ENCODE data around the gene RAB15. TPM values are rescaled to one million over a fixed set of nuclear protein-coding genes. Genes with fewer than 3 reads are reported as not detected.
A peak's percentile ranks its signal among the peaks of the same experiment; 100 is the strongest.

The RAB15 gene
- total RNA-seq: 10 to 100 TPM; 16.8 to 39.8 (median 22.8) TPM

DNA sequence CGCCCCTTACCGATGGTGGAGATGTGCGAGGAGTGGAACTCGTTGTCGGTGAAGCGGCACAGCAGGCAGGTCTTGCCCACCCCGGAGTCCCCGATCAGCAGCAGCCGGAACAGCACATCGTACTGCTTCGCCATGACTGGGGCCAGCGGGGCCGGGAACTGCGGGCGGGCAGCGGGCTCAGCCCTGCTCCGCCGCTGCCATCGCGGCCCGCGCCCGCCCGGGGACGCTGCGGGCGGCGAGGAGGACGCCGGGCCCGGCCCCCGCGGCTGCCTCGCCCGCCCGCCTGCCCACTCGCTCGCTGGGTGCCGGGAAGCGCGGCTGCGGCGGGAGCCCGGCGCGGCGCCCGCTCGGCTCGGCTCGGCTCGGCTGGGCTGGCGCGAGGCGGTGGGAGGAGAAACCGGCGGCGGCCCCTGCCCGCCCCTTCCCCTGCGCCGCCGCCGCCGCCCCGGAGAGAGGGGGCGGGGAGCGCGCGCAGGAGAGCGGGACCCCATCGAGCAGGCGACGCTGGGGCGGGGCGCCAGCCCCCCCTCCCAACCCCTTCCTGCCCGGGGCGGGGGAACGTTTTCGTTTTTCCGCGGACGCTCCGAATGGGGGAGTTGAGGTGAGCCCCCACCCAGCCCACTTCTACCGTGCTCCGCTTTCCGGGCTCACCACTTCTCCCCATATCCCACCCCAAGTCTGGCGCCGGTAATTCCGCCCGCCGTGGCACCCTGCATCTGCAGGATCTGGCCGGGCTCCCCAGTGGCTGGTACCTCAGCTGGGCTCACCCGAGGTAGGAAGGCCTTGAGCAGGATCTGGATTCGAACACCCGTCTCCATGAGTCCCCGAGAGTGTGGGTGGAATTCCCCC is at the start of gene RAB15:
TSS of gene RAB15 (minus strand) at position 394 of the 849 bp plus-strand sequence. CDS start at position 134, 260 bp downstream.
- Histone ChIP-seq H3K4me1 (peaks cover 9 to 21% (median 16%) of the 10 kb centered on the region in 4 donors), H3K27ac (peak within 1 kb of the TSS in 2 of 4 donors; percentile 30 to 76), H3K4me3 (peak within 1 kb of the TSS; percentile 70 to 85 (median 74)), H3K9me3 (no peaks in the 10 kb centered on the region), H3K27me3 (no peaks in the 10 kb centered on the region), H3K36me3 (no peaks in the 10 kb centered on the region)
- TF ChIP-seq CTCF (IDR thresholded peaks at IDR 0.05): peak in 2 of 6 experiments; percentile 15 to 44
- no peak for TF ChIP-seq POLR2AphosphoS5 (IDR thresholded peaks at IDR 0.05)
- peak in 1 of 2 donors; percentile 86 for ATAC-seq (ENCODE audit: low FRiP score in 2 of 2)
- DNase-seq: peak; percentile 24 to 91
- WGBS, 2 donors: 0 to 8% methylated on average over 8 to 9 of the region's 96 CpGs

GRCh38 chr14:65019944-65020566 is 47.9 kb upstream of the RAB15 start:
- Histone ChIP-seq H3K27me3 (no peaks in the 10 kb centered on the region), H3K4me1 (peaks cover 3 to 8% (median 5%) of the 10 kb centered on the region in 4 donors), H3K9me3 (no peaks in the 10 kb centered on the region), H3K36me3 (peaks cover 0 to 10% (median 3%) of the 10 kb centered on the region in 4 donors), H3K4me3 (no peak overlapping the region), H3K27ac (no peak overlapping the region)
- TF ChIP-seq POLR2AphosphoS5 (IDR thresholded peaks at IDR 0.05) (no peak), POLR2A (IDR thresholded peaks at IDR 0.05) (no peak), CTCF (IDR thresholded peaks at IDR 0.05) (peak; percentile 52 to 71 (median 63)), EP300 (IDR thresholded peaks at IDR 0.05) (no peak)
- DNase-seq (no peak), ATAC-seq (ENCODE audit: low FRiP score in 2 of 2) (peak; percentile 66 to 85)
- 64 to 68% methylated on average over 9 of the region's 9 CpGs for WGBS, 2 donors

DNA sequence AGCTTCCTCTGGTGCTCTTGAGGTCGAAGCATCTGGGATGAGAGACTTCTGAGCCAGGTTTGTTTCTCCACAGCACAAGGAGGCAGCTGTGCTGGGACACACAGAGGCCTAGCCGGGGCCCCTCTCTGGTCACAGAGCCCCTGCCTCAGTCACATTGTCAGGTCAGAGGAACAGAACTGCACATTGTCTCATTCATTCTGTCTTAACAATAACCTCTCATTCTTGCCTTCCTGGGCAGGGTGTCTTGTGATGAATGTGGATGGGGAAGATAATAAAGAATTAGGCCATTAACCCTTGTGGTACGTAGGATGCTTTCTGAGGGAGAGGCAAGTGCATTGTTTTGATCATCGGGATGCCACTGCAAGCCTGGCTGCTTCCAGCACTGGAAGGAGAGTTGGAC is 44.3 kb upstream of the RAB15 start:
- TF ChIP-seq CTCF (IDR thresholded peaks at IDR 0.05) (no peak), POLR2A (IDR thresholded peaks at IDR 0.05) (no peak), POLR2AphosphoS5 (IDR thresholded peaks at IDR 0.05) (no peak), EP300 (IDR thresholded peaks at IDR 0.05) (no peak)
- WGBS, 2 donors: 86 to 87% methylated on average over 4 of the region's 4 CpGs
- no peak for DNase-seq
- Histone ChIP-seq H3K4me1 (peaks cover 3 to 8% (median 5%) of the 10 kb centered on the region in 4 donors), H3K9me3 (no peaks in the 10 kb centered on the region), H3K27ac (no peak overlapping the region), H3K27me3 (no peaks in the 10 kb centered on the region), H3K4me3 (no peak overlapping the region), H3K36me3 (peaks cover 2 to 18% (median 8%) of the 10 kb centered on the region in 4 donors)
- ATAC-seq (ENCODE audit: low FRiP score in 2 of 2): no peak

DNA sequence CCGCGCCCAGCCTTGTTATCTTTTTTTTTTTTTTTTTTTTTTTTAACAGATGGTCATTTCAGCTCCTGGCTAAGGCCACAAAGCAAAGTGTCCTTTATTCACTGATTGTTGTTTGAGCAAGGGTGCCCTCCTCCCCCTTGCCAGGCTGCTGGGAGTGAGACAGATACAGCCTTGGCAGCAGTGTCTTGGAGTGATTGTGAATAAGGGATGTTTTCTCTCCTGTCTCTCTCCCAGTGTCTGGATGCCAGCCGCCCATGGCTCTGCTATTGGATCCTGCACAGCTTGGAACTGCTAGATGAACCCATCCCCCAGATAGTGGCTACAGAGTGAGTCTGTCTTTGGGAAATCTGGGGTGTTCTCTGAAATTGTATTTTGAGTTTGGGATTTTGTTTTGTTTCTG is 43.3 kb upstream of the RAB15 start:
- Histone ChIP-seq H3K4me1 (peaks cover 3 to 8% (median 5%) of the 10 kb centered on the region in 4 donors), H3K9me3 (no peaks in the 10 kb centered on the region), H3K27ac (no peak overlapping the region), H3K36me3 (peaks cover 2 to 21% (median 8%) of the 10 kb centered on the region in 4 donors), H3K27me3 (no peaks in the 10 kb centered on the region), H3K4me3 (no peak overlapping the region)
- DNase-seq (no peak), ATAC-seq (ENCODE audit: low FRiP score in 2 of 2) (no peak)
- TF ChIP-seq POLR2A (IDR thresholded peaks at IDR 0.05) (no peak), CTCF (IDR thresholded peaks at IDR 0.05) (no peak), EP300 (IDR thresholded peaks at IDR 0.05) (no peak), POLR2AphosphoS5 (IDR thresholded peaks at IDR 0.05) (no peak)
- WGBS, 2 donors: 92 to 98% methylated on average over 3 of the region's 3 CpGs
